Gastrocnemius medialis (tissue), 4 donors: ENCODE data around the gene KCNIP4.

Experiments used
- CTCF ChIP-seq, 5 experiments: fragments of 450-650 bp in 3 of 5; fragments of 200-600 bp in 2 of 5; sonication (generic) in 2 of 5; IDR thresholded peaks in 4 of 5; conservative IDR thresholded peaks in 1 of 5; 1 replicate in 4 of 5; 2 replicates in 1 of 5; pipeline ENCODE4 v1.5.1; 2016 to 2019; ENCODE audit warnings: antibody characterized with exemption in 5 of 5, mild to moderate bottlenecking in 3 of 5, moderate library complexity in 3 of 5
- POLR2A ChIP-seq, 2 donors: fragments of 450-650 bp; IDR thresholded peaks; one replicate each; pipeline ENCODE4 v1.6.1; 2017; ENCODE audit warnings: antibody characterized with exemption in 2 of 2, mild to moderate bottlenecking in 2 of 2, moderate library complexity in 2 of 2

- TF ChIP-seq CTCF (IDR thresholded peaks at IDR 0.05 in 4 of 5, conservative IDR thresholded peaks at IDR 0.05 in 1 of 5) (no peak), POLR2A (IDR thresholded peaks at IDR 0.05) (no peak)
These were observed 495.6 kb downstream of the KCNIP4 start for GRCh38 chr4:21452931-21453330.
